HEK293 (cell line): ENCODE results near the gene INO80E.

Experiments used
- CTCF ChIA-PET: fragments of 350-600 bp; formaldehyde crosslinking; extraction: SDS; loops from one replicate; lab custom pipeline; 2021; ENCODE audit warnings: antibody characterized with exemption; lab: Yijun Ruan, JAX
- POLR2A ChIA-PET: fragments of 300-600 bp; formaldehyde crosslinking; extraction: SDS; loops from one replicate; lab custom pipeline; 2020; ENCODE audit warnings: antibody characterized with exemption, inconsistent platforms; lab: Yijun Ruan, JAX
- H3K27ac ChIP-seq: fragments of 200-500 bp; sonication (Bioruptor generic); 2 replicates; pipeline ENCODE4 v1.5.1; 2014; ENCODE audit warnings: low read depth, low read length, control low read depth, inconsistent platforms; ENCODE audit errors: extremely low read depth
- H3K36me3 ChIP-seq, 2 experiments: fragments of 200-500 bp in 1 of 2; sonication (Bioruptor generic) in 1 of 2; 1 replicate in 1 of 2; 2 replicates in 1 of 2; pipeline ENCODE4 v1.5.1; 2014 to 2017; ENCODE audit warnings: inconsistent platforms in 2 of 2, low read length in 2 of 2; ENCODE audit not compliant: control insufficient read depth in 2 of 2, insufficient read depth in 1 of 2
- H3K4me1 ChIP-seq: fragments of 200-500 bp; sonication (Bioruptor generic); 2 replicates; pipeline ENCODE4 v1.5.1; 2014; ENCODE audit warnings: mild to moderate bottlenecking, low read length, inconsistent platforms; ENCODE audit not compliant: control insufficient read depth, insufficient read depth
- H3K4me3 ChIP-seq: 2 replicates; pipeline ENCODE4 v1.5.1; 2011; ENCODE audit warnings: low read depth, mild to moderate bottlenecking, control low read depth, low read length, moderate library complexity
- H3K9me3 ChIP-seq: fragments of 200-500 bp; sonication (Bioruptor generic); 2 replicates; pipeline ENCODE4 v1.5.1; 2014; ENCODE audit warnings: low read depth, low read length, inconsistent platforms; ENCODE audit not compliant: control insufficient read depth, insufficient read depth
- HOXD13 ChIP-seq: sonication (generic); formaldehyde crosslinking; IDR thresholded peaks from 2 replicates; pipeline ENCODE4 v1.8.0; 2022; ENCODE audit warnings: missing genetic modification reagents, borderline replicate concordance
- KLF1 ChIP-seq: fragments of 450-650 bp; formaldehyde crosslinking; IDR thresholded peaks from 2 replicates; pipeline ENCODE4 v1.5.1; 2016; ENCODE audit warnings: missing biosample characterization, missing genetic modification characterization
- KLF17 ChIP-seq: fragments of 450-650 bp; formaldehyde crosslinking; IDR thresholded peaks from 2 replicates; pipeline ENCODE4 v1.5.1; 2016; ENCODE audit warnings: missing biosample characterization, missing genetic modification characterization
- KLF7 ChIP-seq: fragments of 450-650 bp; formaldehyde crosslinking; IDR thresholded peaks from 2 replicates; pipeline ENCODE4 v1.5.1; 2016; ENCODE audit warnings: missing biosample characterization, missing genetic modification characterization, borderline replicate concordance
- PRDM1 ChIP-seq: fragments of 450-650 bp; formaldehyde crosslinking; IDR thresholded peaks from 2 replicates; pipeline ENCODE4; 2016; ENCODE audit warnings: missing biosample characterization, missing genetic modification characterization
- SALL2 ChIP-seq: fragments of 450-650 bp; formaldehyde crosslinking; IDR thresholded peaks from 2 replicates; pipeline ENCODE4 v1.5.0; 2017; ENCODE audit warnings: missing biosample characterization, mild to moderate bottlenecking, missing genetic modification characterization, borderline replicate concordance
- SP2 ChIP-seq: fragments of 450-650 bp; formaldehyde crosslinking; IDR thresholded peaks from 2 replicates; pipeline ENCODE4 v1.5.1; 2016; ENCODE audit warnings: missing biosample characterization, missing genetic modification characterization
- ZBTB1 ChIP-seq: fragments of 450-650 bp; formaldehyde crosslinking; IDR thresholded peaks from 2 replicates; pipeline ENCODE4 v1.5.1; 2016; ENCODE audit warnings: missing biosample characterization, missing genetic modification characterization
- ZBTB44 ChIP-seq: fragments of 450-650 bp; IDR thresholded peaks from 2 replicates; pipeline ENCODE4 v1.5.1; 2018; ENCODE audit warnings: missing biosample characterization, mild to moderate bottlenecking, missing genetic modification characterization
- ZNF112 ChIP-seq: fragments of 450-650 bp; formaldehyde crosslinking; IDR thresholded peaks from 2 replicates; pipeline ENCODE4 v1.5.0; 2017; ENCODE audit warnings: missing biosample characterization, missing genetic modification characterization
- ZNF140 ChIP-seq: fragments of 450-650 bp; formaldehyde crosslinking; IDR thresholded peaks from 2 replicates; pipeline ENCODE4 v1.5.1; 2016; ENCODE audit warnings: missing biosample characterization, missing genetic modification characterization
- ZNF174 ChIP-seq: fragments of 450-650 bp; formaldehyde crosslinking; IDR thresholded peaks from 2 replicates; pipeline ENCODE4 v1.5.0; 2017; ENCODE audit warnings: missing biosample characterization, mild to moderate bottlenecking, missing genetic modification characterization
- ZNF239 ChIP-seq: fragments of 450-650 bp; formaldehyde crosslinking; IDR thresholded peaks from 2 replicates; pipeline ENCODE4 v1.5.1; 2016; ENCODE audit warnings: missing biosample characterization, missing genetic modification characterization
- ZNF426 ChIP-seq: fragments of 450-650 bp; formaldehyde crosslinking; IDR thresholded peaks from 2 replicates; pipeline ENCODE4 v1.5.1; 2017; ENCODE audit warnings: missing biosample characterization, missing genetic modification characterization, mild to moderate bottlenecking, inconsistent platforms, moderate library complexity
- ZNF433 ChIP-seq: fragments of 450-650 bp; formaldehyde crosslinking; IDR thresholded peaks from 2 replicates; pipeline ENCODE4 v1.5.1; 2016; ENCODE audit warnings: missing biosample characterization, missing genetic modification characterization, low read depth
- ZNF501 ChIP-seq: fragments of 450-650 bp; formaldehyde crosslinking; IDR thresholded peaks from 2 replicates; pipeline ENCODE4 v1.5.1; 2016; ENCODE audit warnings: missing biosample characterization, missing genetic modification characterization
- ZNF518A ChIP-seq: fragments of 450-650 bp; formaldehyde crosslinking; conservative IDR thresholded peaks from 2 replicates; pipeline ENCODE4 v1.5.1; 2016; ENCODE audit warnings: low read depth, missing biosample characterization, missing genetic modification characterization
- ZNF600 ChIP-seq: fragments of 450-650 bp; formaldehyde crosslinking; IDR thresholded peaks from 2 replicates; pipeline ENCODE4 v1.5.1; 2016; ENCODE audit warnings: missing biosample characterization, missing genetic modification characterization
- TF ChIP-seq, protein P1 (sequence below): fragments of 450-650 bp; formaldehyde crosslinking; IDR thresholded peaks from 2 replicates; pipeline ENCODE4 v1.5.1; 2016; ENCODE audit warnings: missing biosample characterization, missing genetic modification characterization
- TF ChIP-seq, protein P2 (sequence below): fragments of 450-650 bp; formaldehyde crosslinking; IDR thresholded peaks from 2 replicates; pipeline ENCODE4 v1.5.1; 2016; ENCODE audit warnings: missing biosample characterization, missing genetic modification characterization

Gene INO80E

DNA sequence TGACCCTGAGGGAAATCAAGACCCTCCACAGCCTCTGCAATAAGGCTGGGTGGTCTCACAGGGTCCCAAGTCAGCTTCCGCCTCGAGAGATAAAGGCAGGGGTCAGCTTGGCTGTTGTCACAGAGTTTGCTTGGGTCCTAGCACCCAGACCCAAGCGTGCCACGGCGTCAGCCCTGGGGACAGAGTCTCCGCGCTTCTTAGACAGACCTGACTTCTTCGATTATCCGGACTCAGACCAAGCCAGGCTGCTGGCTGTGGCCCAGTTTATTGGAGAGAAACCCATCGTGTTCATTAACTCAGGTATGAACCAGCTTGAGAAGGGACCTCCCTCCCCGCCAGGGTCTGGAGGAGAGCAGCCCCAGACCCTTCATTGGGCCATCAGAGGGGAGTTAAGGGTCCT, 27.5 kb downstream of the INO80E start:
- CTCF ChIA-PET = interaction anchor here (0.7 to 2.0 kb wide), 5 partner anchors 8 to 207 kb away, joined by 3 to 14 read pairs (median 5); partner anchors contain the start of gene TLCD3B
- H3K4me3 ChIP-seq = no peak overlapping the region
- no peak overlapping the region for H3K27ac ChIP-seq
- H3K36me3 ChIP-seq = no peaks in the 10 kb centered on the region
- no peaks in the 10 kb centered on the region for H3K9me3 ChIP-seq
- no peak for TF ChIP-seq ZNF112 (tag by site-specific recombination)
- H3K4me1 ChIP-seq = no peaks in the 10 kb centered on the region
- POLR2A ChIA-PET = no interaction called here

DNA sequence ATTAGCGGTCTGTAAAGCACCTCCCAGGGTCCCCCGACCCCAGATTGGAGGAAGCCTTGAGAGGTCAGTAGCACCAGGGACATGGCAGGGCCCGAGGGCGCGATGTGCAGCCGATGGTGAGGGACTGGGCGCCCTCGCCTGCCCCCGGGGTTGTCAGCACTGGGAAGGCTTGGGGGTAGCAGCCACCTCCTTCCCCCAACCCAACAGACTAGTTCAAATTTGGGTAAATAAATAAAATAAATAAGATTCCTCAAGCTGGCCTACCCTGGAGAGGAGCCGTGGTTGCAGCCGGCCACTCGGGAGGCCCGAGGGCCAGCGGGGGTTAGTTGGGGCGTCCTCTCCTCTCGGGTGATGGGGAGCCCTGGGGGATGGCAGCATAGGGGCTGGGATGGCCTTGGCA, 28.4 kb downstream of the INO80E start:
- Histone ChIP-seq H3K36me3 (no peaks in the 10 kb centered on the region), H3K9me3 (no peaks in the 10 kb centered on the region), H3K4me3 (no peak overlapping the region)
- CTCF ChIA-PET = no interaction called here
- TF ChIP-seq ZNF501 (tag by site-specific recombination) = no peak
- no peak for TF ChIP-seq PRDM1 (tag by site-specific recombination)
- no peak for TF ChIP-seq ZNF426
- no peak for TF ChIP-seq HOXD13 (CRISPR knock-in tag)
- TF ChIP-seq ZNF174 (tag by site-specific recombination) = no peak
- TF ChIP-seq, protein P1, sequence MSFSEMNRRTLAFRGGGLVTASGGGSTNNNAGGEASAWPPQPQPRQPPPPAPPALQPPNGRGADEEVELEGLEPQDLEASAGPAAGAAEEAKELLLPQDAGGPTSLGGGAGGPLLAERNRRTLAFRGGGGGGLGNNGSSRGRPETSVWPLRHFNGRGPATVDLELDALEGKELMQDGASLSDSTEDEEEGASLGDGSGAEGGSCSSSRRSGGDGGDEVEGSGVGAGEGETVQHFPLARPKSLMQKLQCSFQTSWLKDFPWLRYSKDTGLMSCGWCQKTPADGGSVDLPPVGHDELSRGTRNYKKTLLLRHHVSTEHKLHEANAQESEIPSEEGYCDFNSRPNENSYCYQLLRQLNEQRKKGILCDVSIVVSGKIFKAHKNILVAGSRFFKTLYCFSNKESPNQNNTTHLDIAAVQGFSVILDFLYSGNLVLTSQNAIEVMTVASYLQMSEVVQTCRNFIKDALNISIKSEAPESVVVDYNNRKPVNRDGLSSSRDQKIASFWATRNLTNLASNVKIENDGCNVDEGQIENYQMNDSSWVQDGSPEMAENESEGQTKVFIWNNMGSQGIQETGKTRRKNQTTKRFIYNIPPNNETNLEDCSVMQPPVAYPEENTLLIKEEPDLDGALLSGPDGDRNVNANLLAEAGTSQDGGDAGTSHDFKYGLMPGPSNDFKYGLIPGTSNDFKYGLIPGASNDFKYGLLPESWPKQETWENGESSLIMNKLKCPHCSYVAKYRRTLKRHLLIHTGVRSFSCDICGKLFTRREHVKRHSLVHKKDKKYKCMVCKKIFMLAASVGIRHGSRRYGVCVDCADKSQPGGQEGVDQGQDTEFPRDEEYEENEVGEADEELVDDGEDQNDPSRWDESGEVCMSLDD (tag by site-specific recombination) = no peak
- TF ChIP-seq, all 188 proteins: peak for 0
- POLR2A ChIA-PET = no interaction called here
- H3K4me1 ChIP-seq = no peaks in the 10 kb centered on the region
- no peak overlapping the region for H3K27ac ChIP-seq

DNA sequence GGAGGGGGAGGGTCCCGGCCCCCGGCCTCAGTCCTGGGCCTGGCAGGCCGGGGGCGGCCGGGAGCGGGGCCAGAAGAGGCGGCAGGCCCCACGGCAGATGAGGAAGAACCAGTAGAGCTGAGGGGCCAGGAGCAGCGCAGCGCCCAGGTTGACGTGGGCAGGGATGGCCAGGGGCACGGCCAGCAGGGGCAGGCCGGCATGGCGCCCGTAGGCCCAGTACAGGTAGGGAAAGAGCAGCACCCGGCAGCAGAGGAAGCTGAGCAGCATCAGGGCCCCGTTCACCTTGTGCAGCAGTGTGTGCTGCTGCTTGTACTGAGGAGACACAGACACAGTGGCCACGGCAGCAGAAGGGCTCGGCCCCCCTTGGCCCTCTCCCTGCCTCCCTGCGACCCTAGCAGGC, 29.1 kb downstream of the INO80E start:
- H3K36me3 ChIP-seq = no peaks in the 10 kb centered on the region
- no peaks in the 10 kb centered on the region for H3K9me3 ChIP-seq
- no peak overlapping the region for H3K4me3 ChIP-seq
- H3K4me1 ChIP-seq = no peaks in the 10 kb centered on the region
- no peak overlapping the region for H3K27ac ChIP-seq
- POLR2A ChIA-PET = no interaction called here
- CTCF ChIA-PET = interaction anchor here (0.6 kb wide), 1 partner anchor 15 kb away, joined by 3 read pairs; no protein-coding TSS in a partner anchor
- TF ChIP-seq KLF1 = no peak
- TF ChIP-seq KLF7 (tag by site-specific recombination) = no peak
- no peak for TF ChIP-seq ZNF239 (tag by site-specific recombination)
- no peak for TF ChIP-seq KLF17 (tag by site-specific recombination)
- TF ChIP-seq ZNF518A = no peak
- TF ChIP-seq ZNF140 (tag by site-specific recombination) = no peak
- TF ChIP-seq SP2 = no peak
- TF ChIP-seq PRDM1 (tag by site-specific recombination) = no peak
- TF ChIP-seq ZBTB1 (tag by site-specific recombination) = no peak
- no peak for TF ChIP-seq ZNF501 (tag by site-specific recombination)
- no peak for TF ChIP-seq ZNF433 (tag by site-specific recombination)
- TF ChIP-seq, protein P2, sequence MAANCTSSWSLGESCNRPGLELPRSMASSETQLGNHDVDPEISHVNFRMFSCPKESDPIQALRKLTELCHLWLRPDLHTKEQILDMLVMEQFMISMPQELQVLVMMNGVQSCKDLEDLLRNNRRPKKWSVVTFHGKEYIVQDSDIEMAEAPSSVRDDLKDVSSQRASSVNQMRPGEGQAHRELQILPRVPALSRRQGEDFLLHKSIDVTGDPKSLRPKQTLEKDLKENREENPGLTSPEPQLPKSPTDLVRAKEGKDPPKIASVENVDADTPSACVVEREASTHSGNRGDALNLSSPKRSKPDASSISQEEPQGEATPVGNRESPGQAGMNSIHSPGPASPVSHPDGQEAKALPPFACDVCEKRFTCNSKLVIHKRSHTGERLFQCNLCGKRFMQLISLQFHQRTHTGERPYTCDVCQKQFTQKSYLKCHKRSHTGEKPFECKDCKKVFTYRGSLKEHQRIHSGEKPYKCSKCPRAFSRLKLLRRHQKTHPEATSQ = no peak
- no peak for TF ChIP-seq ZNF600
- no peak for TF ChIP-seq ZBTB44 (tag by site-specific recombination)
- no peak for TF ChIP-seq SALL2 (tag by site-specific recombination)
